Stimulated activated CD8-positive, alpha-beta memory T cell treated with anti-CD3 and anti-CD28 coated beads, Interleukin-7, amount 100 ng/mL, for 4 hours (primary cell): Measurements from ENCODE around the gene SEC11A.
A peak's percentile ranks its signal among the peaks of the same experiment; 100 is the strongest.

ENCODE experiments used
- DNase-seq, 2 donors: peaks; one replicate each; pipeline ENCODE4 v3.0.0-alpha.2; 2020; ENCODE audit warnings: low read depth in 2 of 2

SEC11A gene

GRCh38 chr15:84681831-84682230 is 34.1 kb downstream of the SEC11A start:
- no peak for DNase-seq

DNA sequence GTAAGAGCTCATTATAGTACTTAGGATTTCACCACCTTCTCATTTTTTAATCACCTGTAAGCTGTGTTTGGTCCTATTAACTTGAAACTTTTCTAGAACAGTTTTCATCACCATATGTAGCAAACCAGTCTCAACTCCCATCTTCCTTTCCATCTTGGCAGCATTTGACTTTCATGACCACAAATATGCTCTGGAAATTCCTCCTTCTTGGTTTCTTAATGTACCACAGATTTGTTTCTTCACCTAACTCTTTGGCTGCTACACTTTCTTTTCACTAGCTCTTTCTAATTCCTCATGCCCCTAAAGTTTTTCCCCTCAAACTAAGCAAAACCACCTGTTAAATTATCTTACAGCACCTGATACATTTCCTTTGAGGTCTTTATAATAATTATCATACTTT is 44.7 kb downstream of the SEC11A start:
- DNase-seq: no peak

DNA sequence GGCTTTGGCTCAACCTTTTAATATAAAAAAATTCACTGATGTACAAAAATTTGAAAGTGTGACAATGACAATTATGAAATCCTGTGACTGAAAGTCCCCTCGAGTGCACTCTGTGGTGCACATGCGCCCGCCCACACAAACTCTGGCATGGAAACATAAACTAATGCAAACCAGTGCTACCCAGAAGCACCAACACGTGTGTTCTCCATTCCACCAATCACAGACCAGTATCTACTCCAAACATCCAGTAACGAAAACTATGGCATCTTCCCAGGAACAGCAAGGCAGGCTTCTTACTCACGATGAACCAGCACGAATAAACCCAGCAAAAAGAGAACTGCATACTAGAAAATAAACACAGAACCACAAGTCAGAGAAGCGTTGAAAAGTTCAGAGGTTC is 46.2 kb downstream of the SEC11A start:
- DNase-seq: no peak

- no peak for DNase-seq
Observed at GRCh38 chr15:84668221-84668982, 47.5 kb downstream of the SEC11A start.

- no peak for DNase-seq
Observed at GRCh38 chr15:84666373-84666772, 49.6 kb downstream of the SEC11A start.

DNA sequence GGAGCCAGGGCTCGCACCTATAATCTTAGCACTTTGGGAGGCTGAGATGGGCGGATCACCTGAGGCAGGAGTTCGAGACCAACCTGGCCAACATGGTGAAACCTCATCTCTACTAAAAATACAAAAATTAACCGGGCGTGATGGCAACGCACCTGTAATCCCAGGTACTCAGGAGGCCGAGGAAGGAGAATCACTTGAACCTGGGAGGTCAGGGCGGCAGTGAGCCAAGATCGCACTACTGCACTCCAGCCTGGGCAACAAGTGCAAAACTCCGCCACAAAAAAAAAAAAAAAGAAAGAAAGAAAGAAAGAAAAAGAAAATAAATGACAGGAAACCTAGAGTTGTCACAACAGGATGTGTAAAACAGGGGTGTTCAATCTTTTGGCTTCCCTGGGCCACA is 54.9 kb downstream of the SEC11A start:
- DNase-seq: no peak

DNA sequence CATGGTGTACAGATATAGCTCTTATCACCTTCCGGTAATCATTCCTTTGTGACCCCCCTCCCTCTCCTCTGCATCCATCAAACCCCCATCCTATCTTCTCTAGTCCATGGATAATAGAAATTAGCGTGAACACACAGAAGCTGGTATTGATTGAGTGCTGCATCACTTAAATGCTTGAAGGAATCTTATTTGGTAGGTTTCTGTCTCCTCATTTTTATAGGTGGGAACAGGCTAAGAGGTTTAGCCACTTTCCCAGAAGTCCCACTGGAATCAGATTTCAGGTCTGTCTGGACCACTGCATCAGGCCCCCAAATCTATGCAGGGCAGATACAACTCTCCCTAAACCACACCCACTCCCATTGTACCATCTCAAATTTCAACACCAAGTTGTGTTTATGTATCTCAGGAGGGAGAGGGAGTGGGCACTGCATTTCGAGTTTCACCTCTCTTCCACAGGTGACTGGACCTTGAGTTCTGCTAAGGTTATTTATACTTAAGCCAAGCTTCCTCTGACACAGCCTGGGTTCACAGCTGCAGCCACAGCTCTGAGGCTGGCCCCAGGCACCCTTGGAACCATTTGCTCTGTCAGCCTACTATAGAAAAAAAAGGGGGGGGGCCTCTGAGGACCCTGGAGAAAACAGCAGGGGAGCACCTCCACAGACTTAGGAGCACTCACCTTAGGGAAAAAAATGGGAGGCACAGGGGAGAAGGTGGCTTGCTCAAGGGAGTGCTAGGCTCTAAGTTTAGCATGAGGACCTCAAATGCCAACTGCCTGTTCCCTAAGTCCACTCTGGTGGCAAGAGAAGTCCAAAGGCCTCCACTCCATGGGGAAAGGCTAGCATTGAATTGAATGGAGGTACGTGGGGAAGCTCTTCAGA is 55.8 kb downstream of the SEC11A start:
- DNase-seq: no peak

- DNase-seq: no peak
Observed at GRCh38 chr15:84658788-84659411, 57.0 kb downstream of the SEC11A start.

DNA sequence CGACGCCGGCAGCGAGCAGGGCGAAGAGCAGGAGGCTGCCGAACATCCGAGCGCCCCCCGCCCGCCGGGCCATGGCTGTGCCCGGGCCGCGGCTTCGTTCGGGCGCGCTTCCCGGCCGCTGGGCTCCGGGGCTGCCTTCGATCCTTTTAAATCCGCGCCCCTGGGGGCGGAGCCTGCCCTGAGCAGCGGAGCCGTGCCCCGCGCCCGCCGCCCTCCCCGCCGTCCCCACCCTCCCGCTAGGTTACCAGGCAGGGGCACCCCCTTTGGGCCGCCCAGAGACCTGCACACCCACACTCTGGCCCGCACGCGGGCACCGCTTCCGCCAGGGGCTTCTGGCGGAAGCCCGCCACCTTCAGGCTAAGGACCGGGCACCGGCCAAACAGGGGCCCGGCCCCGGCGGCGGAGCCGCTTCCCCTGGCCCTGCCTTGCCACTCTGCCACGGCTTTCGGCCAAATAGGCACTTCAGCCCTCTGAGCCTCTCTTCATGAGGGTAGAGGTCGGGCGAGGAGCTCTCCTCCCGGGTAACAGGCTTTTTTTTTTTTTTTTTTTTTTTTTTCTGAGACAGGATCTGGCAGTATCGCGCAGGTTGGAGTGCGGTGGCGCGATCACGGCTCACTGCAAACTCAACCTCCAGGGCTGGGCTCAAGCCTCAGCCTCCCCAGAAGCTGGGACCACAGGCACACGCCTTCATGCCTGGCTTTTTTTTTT is 57.7 kb downstream of the SEC11A start, which contains the start of gene NMB:
TSS of gene NMB (minus strand) at position 120 of the 708 bp plus-strand sequence. CDS start at position 73, 47 bp downstream.
- peak; percentile 69 to 82 for DNase-seq

DNA sequence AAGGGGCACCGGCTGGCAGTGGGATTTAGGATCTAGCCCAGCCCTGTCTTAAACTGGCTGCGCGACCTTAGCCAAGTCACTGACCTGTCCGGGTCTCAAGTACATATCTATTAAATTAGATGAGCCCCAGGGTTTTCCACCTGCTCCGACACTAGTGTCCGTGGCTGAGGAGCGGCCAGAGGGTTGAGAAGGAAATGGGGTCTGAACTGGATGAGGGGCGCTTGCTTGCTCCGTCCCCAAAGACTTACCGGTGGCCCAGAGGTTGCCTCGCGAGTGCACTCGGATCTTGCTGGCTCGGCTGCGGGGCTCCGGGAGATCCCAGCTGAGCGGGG is 58.2 kb downstream of the SEC11A start:
- DNase-seq: no peak

DNA sequence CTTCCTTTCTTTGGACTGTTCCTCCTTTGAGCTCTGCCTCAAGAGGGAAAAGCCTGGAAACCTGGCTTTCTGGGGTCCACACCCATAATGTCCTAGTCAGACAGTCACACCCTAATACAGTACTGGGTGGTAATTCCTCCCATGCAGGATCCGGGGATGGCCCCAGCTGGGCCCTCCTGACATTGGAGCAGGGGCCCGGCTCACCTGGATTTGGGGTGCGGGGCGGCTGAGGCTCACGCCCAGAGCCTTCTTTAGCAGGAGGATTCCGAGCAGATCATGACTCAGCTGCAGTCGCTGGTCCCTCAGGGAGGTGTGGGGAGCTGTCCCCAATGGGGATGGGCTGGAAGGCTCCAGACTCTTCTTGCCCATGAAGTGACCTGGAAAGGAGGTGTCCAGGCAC is 59.0 kb downstream of the SEC11A start:
- no peak for DNase-seq

- peak; percentile 67 to 68 for DNase-seq
Observed at GRCh38 chr15:84654689-84655453, 61.1 kb downstream of the SEC11A start.

DNA sequence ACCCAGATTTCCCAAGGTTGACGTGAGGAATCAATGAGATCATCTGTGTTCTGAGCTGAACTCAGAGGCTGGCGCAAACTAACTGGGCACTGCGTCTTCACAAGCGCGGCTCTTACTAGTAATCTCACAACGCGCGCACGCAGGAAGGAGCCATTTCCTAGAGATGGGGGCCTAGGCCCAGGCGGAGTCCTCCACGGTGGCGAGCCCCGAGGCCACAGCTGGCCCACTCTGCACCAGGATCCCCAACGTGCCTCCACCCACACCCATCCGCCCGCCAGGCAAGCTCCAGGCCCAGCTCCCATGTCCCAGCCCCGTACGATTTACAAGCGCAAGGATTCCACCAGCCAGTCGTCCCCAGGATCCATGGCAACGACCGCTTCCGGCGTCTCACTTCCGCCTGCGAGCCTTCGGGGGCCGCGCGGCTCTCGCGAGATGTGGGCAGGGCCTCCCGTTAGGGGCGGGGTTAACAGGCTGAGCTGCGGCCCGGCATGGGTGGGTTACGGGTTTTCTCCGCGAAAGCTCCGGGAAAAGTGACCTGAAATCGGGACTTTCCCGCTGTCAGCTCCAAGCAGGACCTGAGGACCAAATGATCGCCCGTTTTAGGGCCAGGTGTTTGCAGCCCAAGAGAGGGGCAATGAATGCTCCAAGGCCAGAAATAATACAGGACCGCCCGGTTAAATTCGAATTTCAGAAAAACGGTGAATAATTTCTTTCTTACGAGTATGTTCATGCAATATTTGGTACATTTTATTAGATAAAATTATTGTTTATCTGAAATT is 61.8 kb downstream of the SEC11A start, which contains the start of gene WDR73:
TSS of gene WDR73 (minus strand) at position 374 of the 779 bp plus-strand sequence. CDS start at position 365, 9 bp downstream.
- peak; percentile 95 to 96 for DNase-seq

- DNase-seq: no peak
Observed at GRCh38 chr15:84653584-84653909, 62.4 kb downstream of the SEC11A start.

DNA sequence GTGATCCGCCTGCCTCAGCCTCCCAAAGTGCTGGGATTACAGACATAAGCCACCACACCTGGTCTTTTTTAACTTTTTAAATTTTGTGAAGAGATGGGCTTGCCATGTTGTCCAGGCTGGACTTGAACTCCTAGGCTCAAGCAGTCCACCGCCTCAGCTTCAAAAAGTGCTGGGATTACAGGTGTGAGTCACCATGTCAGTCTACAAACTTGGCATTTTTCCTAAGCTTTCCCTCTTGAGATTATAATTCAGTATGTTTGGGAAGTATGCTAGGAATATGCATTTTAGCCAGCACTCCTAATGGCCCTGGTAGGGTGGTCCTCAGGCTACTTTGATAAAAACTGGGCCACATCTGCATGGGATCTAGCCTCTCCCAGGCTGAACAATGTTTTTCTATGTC is 66.2 kb downstream of the SEC11A start:
- DNase-seq: no peak

GRCh38 chr15:84648539-84648938 is 67.4 kb downstream of the SEC11A start:
- no peak for DNase-seq

DNA sequence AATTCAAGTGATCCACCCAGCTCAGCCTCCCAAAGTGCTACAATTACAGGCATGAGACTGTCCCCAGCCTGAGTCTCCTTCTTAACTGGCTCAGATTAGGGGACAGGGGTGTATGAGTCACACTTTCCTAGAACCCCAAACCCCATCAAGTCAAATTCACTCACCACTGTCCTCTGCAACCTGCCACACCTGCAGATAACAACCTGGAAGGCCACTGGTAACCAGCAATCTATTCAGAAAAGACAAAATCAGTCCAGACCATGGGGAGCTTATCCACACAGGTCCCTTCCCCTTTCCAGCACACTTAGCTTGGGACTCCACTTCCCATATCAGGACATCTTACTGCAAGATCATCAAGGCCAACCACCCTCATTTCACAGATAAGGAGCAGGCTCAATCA is 68.2 kb downstream of the SEC11A start:
- DNase-seq: no peak

DNA sequence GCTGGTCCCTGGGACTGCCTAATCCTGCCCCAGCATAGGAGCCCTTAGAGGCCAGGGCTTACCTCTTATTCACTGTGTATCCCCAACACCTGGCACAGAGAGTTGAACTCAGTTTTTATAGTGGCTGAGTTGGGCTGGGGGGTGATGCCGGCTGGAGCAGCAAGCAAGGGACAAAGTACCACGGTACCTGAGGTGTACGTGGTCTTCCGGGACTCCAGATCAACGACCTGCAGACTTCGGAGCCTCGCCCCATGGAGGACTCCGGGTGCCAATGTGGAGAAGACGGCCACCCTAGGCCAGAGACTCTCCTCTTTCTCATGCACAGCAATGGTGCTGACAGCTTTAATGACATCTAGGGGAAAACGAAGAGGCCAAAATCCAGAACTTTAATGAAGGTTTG is 69.9 kb downstream of the SEC11A start:
- DNase-seq: no peak

- DNase-seq: no peak
Observed at GRCh38 chr15:84645496-84645895, 70.4 kb downstream of the SEC11A start.

DNA sequence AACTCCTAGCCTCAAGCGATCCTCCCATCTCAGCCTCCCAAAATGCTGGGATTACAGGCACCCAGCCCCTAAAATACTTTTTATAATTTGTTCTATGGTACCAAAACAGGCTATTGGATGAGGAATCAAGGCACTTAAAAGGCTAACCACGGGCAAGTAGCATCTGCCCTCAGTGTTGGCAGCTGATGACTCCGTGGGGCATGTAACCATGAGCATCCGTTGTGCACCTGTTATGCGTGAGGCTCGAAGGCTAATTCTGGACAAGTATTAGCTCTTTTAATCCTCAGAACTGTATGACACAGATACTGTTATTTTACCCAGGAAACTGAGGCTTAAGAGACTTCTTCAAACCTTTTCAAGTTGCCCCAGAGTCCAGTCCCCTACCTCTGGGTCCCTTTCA is 72.1 kb downstream of the SEC11A start:
- DNase-seq: no peak
